B cell (primary cell): ENCODE data around the gene BMP2K. TPM values are rescaled to one million over a fixed set of nuclear protein-coding genes. Genes with fewer than 3 reads are reported as not detected.

Experiments used
- ATAC-seq: fragments of 200-7000 bp; cut with Tn5 transposase; one replicate; pipeline ENCODE4 v1.10.0; 2021; ENCODE audit warnings: low read depth, mild to moderate bottlenecking, moderate number of reproducible peaks, moderate library complexity
- CTCF ChIA-PET: fragments of 350-600 bp; sonication (Branson Sonifier 250); formaldehyde crosslinking; loops from one replicate; lab custom pipeline; 2021; ENCODE audit warnings: antibody characterized with exemption, inconsistent platforms; lab: Charles Lee
- POLR2A ChIA-PET: fragments of 350-600 bp; sonication (Branson Sonifier 250); formaldehyde crosslinking; loops from one replicate; lab custom pipeline; 2021; ENCODE audit warnings: antibody characterized with exemption; lab: Charles Lee
- DNase-seq: peaks from one replicate; pipeline ENCODE4 v3.0.0; 2013
- H2AFZ ChIP-seq: 2 replicates; pipeline ENCODE4 v1.6.1; 2012; ENCODE audit warnings: mild to moderate bottlenecking, low read depth, low read length; ENCODE audit not compliant: insufficient read depth, poor library complexity, severe bottlenecking
- H3K27ac ChIP-seq, 2 donors: 1 replicate in 1 of 2; 2 replicates in 1 of 2; pipeline ENCODE4 v1.5.1; 2012 to 2013; ENCODE audit warnings: low read length in 2 of 2, mild to moderate bottlenecking in 2 of 2, moderate library complexity in 1 of 2
- H3K27me3 ChIP-seq, 4 experiments: fragments of 200-600 bp in 1 of 4; sonication (generic) in 1 of 4; replicated peaks in 1 of 4; 1 replicate in 2 of 4; 2 replicates in 2 of 4; pipeline versions ENCODE4 v1.6.1 to v1.7.0; 2013 to 2016; ENCODE audit warnings: low read length in 3 of 4, mild to moderate bottlenecking in 2 of 4, mixed read lengths in 1 of 4, moderate library complexity in 1 of 4; ENCODE audit not compliant: insufficient read depth in 4 of 4, control insufficient read depth in 3 of 4; ENCODE audit errors: control extremely low read depth in 1 of 4
- H3K36me3 ChIP-seq, 2 experiments: replicated peaks in 1 of 2; 1 replicate in 1 of 2; 2 replicates in 1 of 2; pipeline versions ENCODE4 v1.6.1 to v1.7.1; 2013; ENCODE audit warnings: low read length in 1 of 2; ENCODE audit not compliant: insufficient read depth in 2 of 2, control insufficient read depth in 1 of 2; ENCODE audit errors: control extremely low read depth in 1 of 2, extremely low read depth in 1 of 2
- H3K4me1 ChIP-seq, 2 donors: fragments of 200-600 bp in 1 of 2; sonication (generic) in 1 of 2; 1 replicate in 1 of 2; 2 replicates in 1 of 2; pipeline versions ENCODE4 v1.5.1 to v1.6.1; 2013 to 2017; ENCODE audit warnings: low read length in 2 of 2; ENCODE audit not compliant: control insufficient read depth in 2 of 2, insufficient read depth in 2 of 2
- H3K4me2 ChIP-seq: replicated peaks from 2 replicates; pipeline ENCODE3; 2012; ENCODE audit warnings: mild to moderate bottlenecking, low read depth, low read length; ENCODE audit not compliant: poor library complexity, severe bottlenecking
- H3K4me3 ChIP-seq, 5 experiments: fragments of 200-600 bp in 1 of 5; sonication (generic) in 1 of 5; 1 replicate in 3 of 5; 2 replicates in 2 of 5; pipeline versions ENCODE4 v1.5.1 to v1.7.0; 2011 to 2016; ENCODE audit warnings: low read length in 4 of 5, mild to moderate bottlenecking in 4 of 5, low read depth in 2 of 5, control low read depth in 1 of 5, moderate library complexity in 1 of 5; ENCODE audit not compliant: insufficient read depth in 1 of 5; ENCODE audit errors: control extremely low read depth in 1 of 5, extremely low read depth in 1 of 5
- H3K79me2 ChIP-seq: fragments of 200-600 bp; sonication (generic); one replicate; pipeline ENCODE4 v1.6.0; 2016; ENCODE audit warnings: low read length; ENCODE audit not compliant: control insufficient read depth, insufficient read depth
- H3K9ac ChIP-seq: fragments of 200-600 bp; sonication (generic); 2 replicates; pipeline ENCODE4 v1.6.1; 2017; ENCODE audit warnings: mild to moderate bottlenecking, low read length, moderate library complexity
- H3K9me3 ChIP-seq, 3 donors: one replicate each; pipeline versions ENCODE4 v1.6.1 to v1.7.1; 2013; ENCODE audit warnings: low read length in 2 of 3; ENCODE audit not compliant: control insufficient read depth in 2 of 3, insufficient read depth in 1 of 3; ENCODE audit errors: control extremely low read depth in 1 of 3
- H4K20me1 ChIP-seq: 2 replicates; pipeline ENCODE4 v1.6.0; 2012; ENCODE audit warnings: mild to moderate bottlenecking, low read length; ENCODE audit not compliant: insufficient read depth, control insufficient read depth, poor library complexity, severe bottlenecking
- H3K27ac Mint-ChIP-seq: one replicate; pipeline ENCODE4 v1.8.0; 2021; ENCODE audit warnings: mixed read lengths
- H3K27me3 Mint-ChIP-seq: one replicate; pipeline ENCODE4 v1.8.0; 2021; ENCODE audit warnings: mixed read lengths
- H3K4me1 Mint-ChIP-seq: one replicate; pipeline ENCODE4 v1.8.0; 2021; ENCODE audit warnings: mixed read lengths
- H3K4me3 Mint-ChIP-seq: one replicate; pipeline ENCODE4 v1.8.0; 2021; ENCODE audit warnings: mixed read lengths
- H3K9me3 Mint-ChIP-seq: one replicate; pipeline ENCODE4 v1.8.0; 2022; ENCODE audit warnings: mixed read lengths; ENCODE audit not compliant: insufficient read depth
- CTCF ChIP-seq: fragments of 200-600 bp; IDR thresholded peaks from one replicate; pipeline ENCODE4 v1.8.0; 2022; ENCODE audit warnings: antibody characterized with exemption, mild to moderate bottlenecking
- EZH2 ChIP-seq: IDR thresholded peaks from 2 replicates; pipeline ENCODE4 v1.6.1; 2012; ENCODE audit warnings: borderline replicate concordance, low read depth, mild to moderate bottlenecking, moderate library complexity, low read length; ENCODE audit not compliant: insufficient read depth, poor library complexity, severe bottlenecking
- WGBS: methylation state at CpG from one replicate; pipeline ENCODE4 v1.1.5; 2013; ENCODE audit warnings: missing lambda C conversion rate; ENCODE audit not compliant: insufficient coverage; 5-methylcytosine and 5-hydroxymethylcytosine counted together
- intact Hi-C: fragments of 100-400 bp; cut with micrococcal nuclease; formaldehyde crosslinking; loops from one replicate; pipeline ENCODE4 v1.10.0; 2022
- polyA plus RNA-seq: library from polyadenylated mRNA; depleted of rRNA; stranded (reverse); fragments of >200 nt; gene quantifications from 2 replicates; pipeline ENCODE4 v1.2.3, GENCODE V29; 2012
- total RNA-seq, 2 donors: library from RNA; stranded (reverse); fragments of 120-200 nt in 1 of 2; gene quantifications; 1 replicate in 1 of 2; 2 replicates in 1 of 2; pipeline versions ENCODE4 v1.2.3 to v1.2.4, GENCODE V29; 2013 to 2022

BMP2K gene
- total and polyA plus RNA-seq, 2 donors (not counting 1 experiment from before 2014, with no cell fraction given): 59.1 to 117 TPM

- no peak for TF ChIP-seq EZH2
- TF ChIP-seq CTCF: no peak
- Histone ChIP-seq H3K4me3 (no peak overlapping the region), H3K36me3 (peaks cover 5 to 6% of the 10 kb centered on the region in 2 experiments), H3K9me3 (peaks cover 4 to 23% (median 13%) of the 10 kb centered on the region in 3 donors), H4K20me1 (peaks cover 37% of the 10 kb centered on the region), H3K27me3 (no peaks in the 10 kb centered on the region), H3K4me2 (no peak overlapping the region), H3K27ac (peak overlapping the region in 1 of 2 donors; percentile 43), H3K9ac (no peak overlapping the region), H2AFZ (no peak overlapping the region), H3K4me1 (peaks cover 12 to 38% of the 10 kb centered on the region in 2 donors), H3K79me2 (peaks cover 100% of the 10 kb centered on the region)
- WGBS: no CpG with 5 or more reads among the region's 6 CpGs
- H3K4me1 Mint-ChIP-seq: peaks cover 53% of the 10 kb centered on the region
- H3K27me3 Mint-ChIP-seq: no peaks in the 10 kb centered on the region
- ChIA-PET CTCF (interaction anchor here (1.0 kb wide), 1 partner anchor 57 kb away, joined by 3 read pairs; no protein-coding TSS in a partner anchor), POLR2A (no interaction called here)
- intact Hi-C loops: no loop called here
- H3K9me3 Mint-ChIP-seq: peaks cover 5% of the 10 kb centered on the region
- DNase-seq: no peak
- H3K4me3 Mint-ChIP-seq: no peak overlapping the region
- no peak overlapping the region for H3K27ac Mint-ChIP-seq
- no peak for ATAC-seq
These were observed 30.9 kb downstream of the BMP2K start for GRCh38 chr4:78806943-78807460.

- Mint-ChIP-seq H3K4me3 (no peak overlapping the region), H3K27ac (no peak overlapping the region), H3K9me3 (peaks cover 8% of the 10 kb centered on the region), H3K4me1 (peaks cover 63% of the 10 kb centered on the region), H3K27me3 (no peaks in the 10 kb centered on the region)
- no peak overlapping the region for H3K9ac ChIP-seq
- H3K4me3 ChIP-seq: no peak overlapping the region
- no peaks in the 10 kb centered on the region for H3K27me3 ChIP-seq
- peaks cover 6 to 21% (median 13%) of the 10 kb centered on the region in 3 donors for H3K9me3 ChIP-seq
- H2AFZ ChIP-seq: no peak overlapping the region
- no peak for TF ChIP-seq EZH2
- TF ChIP-seq CTCF: no peak
- POLR2A ChIA-PET: no interaction called here
- peaks cover 59% of the 10 kb centered on the region for H4K20me1 ChIP-seq
- H3K79me2 ChIP-seq: peaks cover 100% of the 10 kb centered on the region
- intact Hi-C loops: loop anchor here (2.0 kb wide), 1 partner anchor 16 kb away; no protein-coding TSS in a partner anchor
- DNase-seq: no peak
- peaks cover 3 to 10% of the 10 kb centered on the region in 2 experiments for H3K36me3 ChIP-seq
- CTCF ChIA-PET: no interaction called here
- H3K4me1 ChIP-seq: peaks cover 12 to 39% of the 10 kb centered on the region in 2 donors
- ATAC-seq: no peak
- no CpG with 5 or more reads among the region's 2 CpGs for WGBS
- no peak overlapping the region for H3K27ac ChIP-seq
- H3K4me2 ChIP-seq: peak overlapping the region; percentile 1
These were observed 33.1 kb downstream of the BMP2K start for GRCh38 chr4:78809295-78809694.
